Measurements from ENCODE around the gene FRMD6.

DNA sequence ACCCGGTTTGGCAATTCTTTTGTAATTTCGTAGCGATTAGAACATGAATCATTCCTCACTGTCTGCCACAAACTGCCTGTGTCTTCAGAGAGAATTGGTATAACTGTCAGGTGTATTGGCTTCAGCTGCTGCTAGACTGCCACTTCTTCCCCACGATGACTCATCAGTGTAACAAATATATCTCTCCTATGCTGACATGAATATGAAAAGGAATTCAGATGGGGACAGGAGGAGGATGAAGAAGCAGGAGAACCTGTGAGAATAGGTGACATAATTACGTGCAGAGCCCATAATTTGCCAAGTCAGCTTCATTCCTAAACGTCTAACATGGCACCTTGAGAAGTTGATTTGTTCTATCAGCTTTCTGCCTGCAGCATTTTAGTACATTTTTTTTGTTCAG, 64.9 kb downstream of the FRMD6 start:
- TF ChIP-seq, protein P1, sequence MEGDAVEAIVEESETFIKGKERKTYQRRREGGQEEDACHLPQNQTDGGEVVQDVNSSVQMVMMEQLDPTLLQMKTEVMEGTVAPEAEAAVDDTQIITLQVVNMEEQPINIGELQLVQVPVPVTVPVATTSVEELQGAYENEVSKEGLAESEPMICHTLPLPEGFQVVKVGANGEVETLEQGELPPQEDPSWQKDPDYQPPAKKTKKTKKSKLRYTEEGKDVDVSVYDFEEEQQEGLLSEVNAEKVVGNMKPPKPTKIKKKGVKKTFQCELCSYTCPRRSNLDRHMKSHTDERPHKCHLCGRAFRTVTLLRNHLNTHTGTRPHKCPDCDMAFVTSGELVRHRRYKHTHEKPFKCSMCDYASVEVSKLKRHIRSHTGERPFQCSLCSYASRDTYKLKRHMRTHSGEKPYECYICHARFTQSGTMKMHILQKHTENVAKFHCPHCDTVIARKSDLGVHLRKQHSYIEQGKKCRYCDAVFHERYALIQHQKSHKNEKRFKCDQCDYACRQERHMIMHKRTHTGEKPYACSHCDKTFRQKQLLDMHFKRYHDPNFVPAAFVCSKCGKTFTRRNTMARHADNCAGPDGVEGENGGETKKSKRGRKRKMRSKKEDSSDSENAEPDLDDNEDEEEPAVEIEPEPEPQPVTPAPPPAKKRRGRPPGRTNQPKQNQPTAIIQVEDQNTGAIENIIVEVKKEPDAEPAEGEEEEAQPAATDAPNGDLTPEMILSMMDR (conservative IDR thresholded peaks at IDR 0.05; ENCODE audit: low read depth in 2 of 2), result no peak
- TF ChIP-seq EZH2phosphoT487 (IDR thresholded peaks at IDR 0.05; ENCODE audit: unreplicated experiment), result no peak
